KOPT-K1 (cell line): ENCODE data around the gene SORCS2.

Experiments
- H3K27ac ChIP-seq: fragments of 200-600 bp; sonication (generic); 2 replicates; pipeline ENCODE4 v1.5.1; 2016; ENCODE audit warnings: antibody characterized with exemption, mild to moderate bottlenecking, low read depth, low read length; ENCODE audit not compliant: poor library complexity, severe bottlenecking
- H3K36me3 ChIP-seq: fragments of 200-600 bp; sonication (generic); 2 replicates; pipeline ENCODE4 v1.5.1; 2017; ENCODE audit warnings: antibody characterized with exemption, mild to moderate bottlenecking, low read length, moderate library complexity; ENCODE audit not compliant: insufficient read depth
- H3K9me3 ChIP-seq: fragments of 200-600 bp; sonication (generic); 2 replicates; pipeline ENCODE4 v1.5.1; 2017; ENCODE audit warnings: antibody characterized with exemption, low read length, mild to moderate bottlenecking; ENCODE audit not compliant: insufficient read depth, poor library complexity, severe bottlenecking

The SORCS2 gene

DNA sequence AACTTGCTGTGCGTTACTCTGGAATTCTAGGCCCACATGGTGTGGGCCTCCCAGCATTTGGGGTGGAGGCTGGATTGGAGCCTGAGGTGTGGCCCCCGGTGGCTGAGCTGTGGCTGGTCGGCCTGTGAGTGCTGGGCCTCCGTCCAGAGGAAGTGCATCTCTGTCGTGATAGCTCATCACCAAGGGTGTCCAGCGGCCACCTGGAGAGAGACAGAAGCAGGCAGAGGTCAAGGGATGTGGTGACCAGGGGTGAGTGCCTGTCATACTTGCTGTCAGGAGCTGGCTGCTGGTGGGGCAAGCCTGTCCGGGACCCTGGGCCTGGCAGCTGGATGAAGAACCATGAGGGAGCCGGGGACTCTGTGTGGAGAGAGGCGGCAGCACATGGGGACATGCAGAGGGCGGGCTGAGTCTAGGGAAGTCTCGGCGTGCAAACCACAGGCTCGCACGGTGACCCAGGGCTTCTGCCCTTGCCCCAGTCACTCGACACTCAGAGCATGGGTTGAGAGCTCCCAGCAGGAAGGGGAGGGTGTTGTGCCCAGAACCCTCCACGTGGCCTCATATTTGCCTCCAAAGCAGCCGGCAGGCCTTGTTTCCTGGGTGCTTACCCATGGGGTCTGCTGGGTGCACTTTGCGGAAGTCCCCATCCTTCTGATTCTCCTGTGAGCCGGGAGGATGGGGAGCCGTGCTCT is 6.2 kb downstream of the SORCS2 start:
- H3K27ac ChIP-seq = no peak overlapping the region
- no peaks in the 10 kb centered on the region for H3K36me3 ChIP-seq

DNA sequence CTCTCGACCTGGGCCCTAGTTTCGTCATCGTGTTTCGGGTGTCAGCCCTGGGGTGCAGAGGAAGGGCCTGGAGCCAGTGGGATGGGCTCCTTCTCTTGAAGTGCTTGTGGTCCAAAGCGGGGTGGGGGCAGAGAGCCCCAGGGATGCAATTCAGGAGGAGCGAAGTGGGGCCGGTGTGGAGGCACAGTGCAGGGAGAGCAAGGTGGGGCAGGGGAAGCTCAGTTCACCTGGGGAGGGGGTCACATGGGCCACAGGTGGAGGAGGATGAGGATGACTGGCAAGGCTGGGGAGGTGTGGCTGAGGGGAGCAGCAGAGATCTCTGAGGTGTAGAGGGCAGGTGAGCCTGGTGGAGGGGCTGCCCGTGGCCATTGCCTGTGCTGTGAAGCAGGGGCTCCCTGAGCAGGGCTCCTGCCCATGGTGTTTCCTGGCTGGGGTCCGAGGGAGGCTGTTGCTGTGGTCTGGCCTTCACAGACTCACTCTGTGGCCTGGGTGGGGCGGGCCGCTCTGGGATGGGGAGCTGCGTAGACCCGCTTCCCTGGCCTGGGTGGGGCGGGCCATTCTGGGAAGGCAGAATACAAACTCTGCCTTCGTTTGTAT is 6.9 kb downstream of the SORCS2 start:
- no peaks in the 10 kb centered on the region for H3K9me3 ChIP-seq
- no peak overlapping the region for H3K27ac ChIP-seq
- H3K36me3 ChIP-seq = no peaks in the 10 kb centered on the region

More for the DNA sequence above, 6.2 kb downstream of the SORCS2 start:
- H3K9me3 ChIP-seq = no peaks in the 10 kb centered on the region

DNA sequence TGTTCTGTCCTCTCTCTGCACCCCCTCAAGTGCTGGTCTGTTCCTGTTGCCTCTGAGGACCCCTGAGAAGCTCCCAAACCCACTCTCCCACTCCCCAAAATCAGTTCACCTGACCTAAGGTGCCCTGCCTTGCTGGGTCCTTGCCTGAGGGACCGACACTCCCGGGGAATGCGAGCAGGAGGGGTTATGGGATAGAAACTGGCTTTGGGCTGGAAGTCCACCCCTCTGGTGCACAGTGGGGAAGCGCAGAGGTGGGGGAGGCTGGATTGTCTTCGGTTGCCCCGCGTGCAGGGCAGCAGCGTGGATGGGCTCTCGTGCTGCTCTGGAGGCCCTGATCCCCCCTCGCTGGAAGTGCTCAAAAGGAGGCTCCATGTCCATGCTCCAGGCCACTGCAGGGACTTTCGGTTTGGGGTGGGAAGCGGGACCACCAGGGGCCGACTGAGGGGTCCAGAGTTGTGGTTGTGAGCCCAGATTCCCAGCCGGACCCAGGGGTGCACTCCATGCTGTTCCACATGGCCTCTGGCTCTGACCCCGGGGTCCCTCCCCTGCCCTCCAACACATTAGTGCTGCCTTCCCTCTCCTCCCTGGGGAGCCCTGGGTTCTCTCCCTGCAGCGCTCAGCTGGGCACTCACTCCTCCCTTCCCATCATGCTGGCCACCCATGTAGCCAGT is 7.6 kb downstream of the SORCS2 start:
- Histone ChIP-seq H3K27ac (no peak overlapping the region), H3K9me3 (no peaks in the 10 kb centered on the region), H3K36me3 (no peaks in the 10 kb centered on the region)

DNA sequence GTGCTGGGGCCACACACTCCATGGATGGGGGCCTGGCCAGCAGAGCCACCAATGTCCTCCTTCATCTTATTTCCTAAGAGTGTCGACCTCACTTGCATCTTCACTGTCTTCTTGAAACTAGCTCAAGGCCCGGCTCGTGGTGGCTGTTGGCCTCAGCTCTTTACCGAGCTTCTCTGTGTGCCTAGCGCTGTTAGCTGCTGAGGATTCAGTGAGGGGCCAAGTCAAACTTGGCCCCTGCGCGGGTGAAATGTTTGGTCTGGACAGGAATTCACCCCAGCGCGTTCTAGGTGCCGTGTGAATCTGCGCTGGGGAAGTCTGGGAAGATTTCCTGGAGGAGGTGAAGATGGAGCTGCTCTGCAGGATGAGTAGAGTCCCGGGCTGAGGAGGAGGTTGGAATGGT is 8.5 kb downstream of the SORCS2 start:
- Histone ChIP-seq H3K36me3 (no peaks in the 10 kb centered on the region), H3K27ac (no peak overlapping the region), H3K9me3 (no peaks in the 10 kb centered on the region)

DNA sequence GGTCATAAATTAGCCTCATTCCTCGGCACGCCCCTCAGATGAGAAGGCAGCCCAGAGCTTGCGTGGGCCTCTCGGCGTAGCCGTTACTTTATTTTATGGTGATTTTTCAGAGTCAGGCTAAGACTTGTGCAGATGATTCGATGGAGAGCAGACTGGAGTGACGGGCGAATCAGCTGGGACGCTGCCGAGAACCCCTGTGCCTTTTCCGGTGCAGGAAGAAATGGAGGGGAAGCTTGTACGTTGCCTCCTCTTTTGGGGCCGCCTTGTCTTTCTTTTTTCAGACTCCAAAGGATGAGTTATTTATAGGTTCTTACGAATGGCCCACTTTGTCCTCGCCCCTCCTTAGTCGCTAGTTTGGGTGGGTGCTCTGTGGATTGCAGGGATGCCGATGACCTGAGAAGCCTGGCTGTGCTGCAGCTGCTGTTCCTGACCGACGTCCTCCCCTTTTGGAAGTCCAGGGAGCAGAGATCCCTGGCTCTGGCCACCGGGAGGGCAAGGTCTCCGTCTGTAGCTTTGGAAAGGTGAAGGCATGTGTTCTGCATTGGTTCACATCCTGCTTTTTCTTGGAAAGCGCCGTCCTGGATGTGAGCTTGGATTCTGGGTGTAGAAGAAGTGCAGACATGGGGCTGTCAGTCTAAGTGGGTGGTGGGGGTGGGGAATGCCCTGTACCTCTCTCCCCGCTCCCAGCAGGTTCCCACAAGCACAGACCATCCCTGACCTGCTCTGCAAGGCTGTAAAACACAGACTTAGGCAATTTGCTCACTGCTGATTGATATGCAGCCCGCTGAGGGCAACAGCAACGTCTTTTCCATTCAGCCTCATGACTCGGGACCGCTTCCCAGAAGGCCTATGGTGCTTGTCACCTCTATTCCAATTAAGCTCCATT is 9.3 kb downstream of the SORCS2 start:
- no peaks in the 10 kb centered on the region for H3K9me3 ChIP-seq
- H3K36me3 ChIP-seq = no peaks in the 10 kb centered on the region
- no peak overlapping the region for H3K27ac ChIP-seq

DNA sequence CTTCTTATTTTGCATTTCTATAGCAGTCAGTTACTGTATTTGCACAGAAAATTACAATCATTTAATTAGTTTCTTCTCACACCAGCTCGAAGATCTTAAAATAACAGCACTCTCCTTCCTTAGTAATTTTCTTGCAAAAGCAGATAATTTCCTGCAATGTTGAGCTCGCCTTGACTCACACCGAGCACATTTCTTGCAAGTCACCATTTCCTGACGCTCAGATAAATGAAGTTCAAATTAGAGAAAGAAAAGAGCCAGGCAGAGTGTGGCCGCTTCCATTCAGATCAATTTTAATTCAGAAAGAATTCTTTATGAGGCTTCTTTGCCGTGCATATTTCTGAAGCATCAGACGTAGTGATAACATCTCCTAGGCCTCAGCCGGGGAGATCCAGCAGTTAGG is 10.1 kb downstream of the SORCS2 start:
- H3K27ac ChIP-seq = no peak overlapping the region
- H3K36me3 ChIP-seq = no peaks in the 10 kb centered on the region
- H3K9me3 ChIP-seq = no peaks in the 10 kb centered on the region

DNA sequence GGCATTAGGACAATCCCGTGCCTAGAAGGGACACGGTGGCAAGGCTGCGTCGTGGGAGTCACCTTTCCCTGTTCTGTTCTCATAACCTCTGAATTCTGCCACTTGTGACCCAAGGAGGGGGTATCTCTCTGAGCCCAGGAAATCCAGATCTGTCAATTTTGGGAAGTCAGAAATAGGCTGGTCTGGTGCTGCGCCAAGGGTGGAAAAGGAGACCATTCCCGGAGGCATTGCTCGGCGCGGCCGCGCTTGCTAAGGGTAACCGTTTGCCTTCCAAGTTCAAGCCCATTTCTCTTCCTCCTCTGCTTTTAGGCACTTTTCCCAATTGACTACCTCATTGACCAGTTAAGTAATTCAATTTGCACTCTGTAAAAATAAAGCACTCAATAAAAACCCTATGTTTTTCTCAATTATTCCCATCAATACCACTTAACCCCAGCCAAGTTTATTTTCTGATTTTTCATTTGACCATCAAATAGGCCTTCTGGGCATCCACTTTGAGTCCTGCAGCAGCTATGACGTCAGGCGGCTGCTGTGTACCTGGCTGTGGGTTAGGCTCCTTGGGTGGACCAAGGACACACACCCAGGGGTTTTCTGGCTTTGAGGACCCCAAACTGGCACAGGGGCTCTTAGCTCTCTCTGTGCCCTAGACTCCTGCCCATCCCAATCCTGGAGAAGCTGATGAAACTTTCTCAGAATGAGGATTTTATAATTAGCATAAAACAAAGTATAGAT is 12.5 kb downstream of the SORCS2 start:
- H3K9me3 ChIP-seq = no peaks in the 10 kb centered on the region
- no peaks in the 10 kb centered on the region for H3K36me3 ChIP-seq
- H3K27ac ChIP-seq = no peak overlapping the region

DNA sequence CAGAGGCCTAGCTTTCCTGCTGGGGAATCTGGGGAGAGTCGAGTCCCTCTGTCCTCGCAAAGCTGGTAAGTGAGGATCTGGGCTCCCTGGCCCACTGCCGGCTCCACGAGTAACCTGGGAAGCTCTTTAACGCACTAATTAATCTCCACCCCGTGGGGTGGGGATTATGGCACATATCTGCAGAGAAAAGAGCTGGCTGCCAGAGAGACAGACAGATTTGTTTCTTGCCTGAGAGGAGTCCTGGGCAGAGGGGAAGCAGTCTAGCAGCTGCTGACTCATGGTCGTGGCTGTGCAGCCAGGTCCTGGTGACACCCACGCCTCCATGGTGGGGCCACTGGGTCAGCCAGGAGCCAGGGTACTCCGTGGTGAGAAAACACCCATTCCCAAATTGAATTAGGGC is 14.0 kb downstream of the SORCS2 start:
- Histone ChIP-seq H3K36me3 (no peaks in the 10 kb centered on the region), H3K9me3 (no peaks in the 10 kb centered on the region), H3K27ac (no peak overlapping the region)

DNA sequence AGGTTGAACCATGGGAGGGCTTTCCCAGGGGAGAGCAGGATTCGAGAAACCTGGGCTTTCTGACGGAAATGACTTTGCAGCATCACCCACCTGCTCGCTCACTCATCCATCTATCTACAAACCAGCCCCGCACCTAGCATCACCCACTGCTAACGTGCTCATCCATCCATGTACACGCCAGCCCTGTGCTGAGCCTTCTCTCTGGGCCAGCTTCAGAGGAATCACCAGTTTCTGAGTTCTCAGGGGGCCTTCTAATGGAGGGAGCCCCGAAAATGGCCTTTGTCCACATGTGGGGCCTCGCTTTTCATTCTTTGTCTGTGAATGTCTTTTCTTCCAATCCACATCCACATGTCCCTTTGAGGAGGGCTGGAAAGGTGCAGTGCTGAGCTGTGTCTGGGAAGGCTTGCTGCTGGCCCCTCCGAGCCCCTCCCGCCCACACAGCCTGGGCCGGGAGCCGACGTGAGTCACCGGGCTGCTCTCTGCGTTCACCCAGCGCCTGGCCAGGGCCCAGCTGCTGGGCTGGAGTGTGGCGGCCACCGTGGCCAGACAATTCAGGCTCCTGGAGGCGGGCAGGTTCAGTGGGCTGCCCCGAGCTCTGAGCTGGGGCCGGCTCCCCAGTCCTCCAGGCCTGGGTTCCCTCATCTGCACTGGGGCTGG is 14.7 kb downstream of the SORCS2 start:
- no peak overlapping the region for H3K27ac ChIP-seq
- no peaks in the 10 kb centered on the region for H3K9me3 ChIP-seq
- H3K36me3 ChIP-seq = no peaks in the 10 kb centered on the region

DNA sequence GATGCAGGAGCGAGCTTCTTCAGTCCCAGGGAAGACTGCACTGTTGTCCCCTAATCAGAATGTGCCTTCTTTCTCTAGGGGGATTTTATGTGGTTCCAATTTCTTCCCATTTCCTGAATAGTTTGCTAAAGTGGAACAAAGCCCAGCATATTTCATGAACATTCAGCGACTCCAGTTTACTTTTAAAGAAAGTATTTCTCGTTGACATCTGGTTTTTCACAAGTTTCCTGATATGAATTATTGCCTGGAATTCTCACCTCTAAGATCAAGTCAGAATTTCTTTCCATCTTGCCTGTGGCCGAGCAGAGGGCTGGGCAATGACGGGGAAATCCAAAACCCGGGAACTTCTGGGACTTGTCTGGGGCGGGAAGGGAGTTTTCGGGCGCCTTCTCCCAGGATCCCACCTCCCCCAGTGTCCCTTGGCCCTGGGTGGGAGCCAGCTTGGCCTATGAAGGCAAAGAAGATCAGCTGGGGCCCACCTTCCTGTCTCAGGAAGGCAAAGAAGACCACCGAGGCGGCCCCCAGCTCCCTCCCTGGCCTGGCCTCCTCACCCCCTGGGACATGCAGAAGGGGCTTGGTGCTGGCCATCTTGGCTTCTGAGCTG is 15.4 kb downstream of the SORCS2 start:
- no peaks in the 10 kb centered on the region for H3K9me3 ChIP-seq
- no peaks in the 10 kb centered on the region for H3K36me3 ChIP-seq
- H3K27ac ChIP-seq = no peak overlapping the region

DNA sequence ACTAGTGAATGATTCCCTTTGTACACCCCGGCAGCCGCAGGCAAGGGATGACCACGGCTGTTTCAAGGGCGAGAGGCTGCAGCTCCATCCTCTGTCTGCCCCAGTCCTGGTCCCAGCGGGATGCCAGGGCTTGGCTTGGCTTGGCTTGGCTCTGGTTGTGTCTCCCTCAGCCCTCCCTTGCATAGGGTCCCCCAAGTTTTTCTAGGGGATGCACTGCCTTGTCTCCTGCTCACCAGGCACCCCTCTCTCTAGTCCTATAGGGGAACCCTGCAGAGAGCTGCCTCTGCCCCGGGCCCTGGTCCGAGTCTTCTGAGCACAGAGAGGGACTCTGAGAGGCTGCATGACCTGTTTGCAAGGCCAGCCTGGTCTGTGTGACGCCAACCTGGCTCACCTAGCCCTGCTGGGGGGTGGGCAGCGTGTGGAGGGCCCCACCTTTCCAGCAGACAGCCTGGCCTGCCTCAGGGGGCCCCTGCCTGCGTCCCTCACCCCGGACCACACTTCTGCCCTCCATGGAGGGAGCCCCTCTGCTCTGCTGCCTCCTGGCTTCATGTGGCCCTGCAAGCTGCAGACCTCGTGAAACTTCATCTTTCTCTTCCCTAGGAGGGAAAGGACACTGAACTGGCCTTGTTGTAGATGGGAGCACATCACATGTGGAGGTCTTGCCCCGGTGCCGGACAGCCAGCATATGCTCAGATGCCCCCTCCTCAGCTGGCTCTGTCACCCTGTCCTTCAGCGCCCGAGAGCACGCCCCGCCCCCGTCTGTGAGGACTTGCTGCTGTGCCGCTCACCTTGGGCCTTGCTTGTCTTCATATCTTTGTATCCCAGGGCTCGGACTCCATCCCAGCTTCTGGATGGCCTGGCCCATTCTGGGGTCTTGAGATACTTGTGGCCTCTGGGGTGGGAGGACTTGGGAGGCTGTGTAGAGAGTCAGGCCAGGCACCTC is 16.4 kb downstream of the SORCS2 start:
- Histone ChIP-seq H3K27ac (no peak overlapping the region), H3K9me3 (no peaks in the 10 kb centered on the region)

DNA sequence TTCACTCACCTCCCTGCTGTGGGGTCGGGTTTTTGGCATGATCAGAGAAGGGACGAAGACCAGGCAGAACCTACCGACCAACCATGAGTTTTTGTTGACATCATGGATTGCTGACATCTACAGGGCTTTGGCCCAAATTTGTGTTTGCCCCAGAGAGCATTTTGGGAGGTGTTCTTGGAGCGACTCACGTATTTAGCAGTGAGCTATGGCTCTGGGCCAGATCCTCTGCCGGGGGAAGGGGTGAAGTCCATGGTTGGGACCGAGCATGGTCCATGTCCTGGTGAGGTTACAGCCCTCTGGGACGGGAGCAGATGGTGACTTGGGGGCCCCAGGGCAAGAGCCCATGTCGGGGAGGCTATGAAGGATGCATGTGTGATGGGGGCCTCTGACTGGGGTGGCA is 17.4 kb downstream of the SORCS2 start:
- no peaks in the 10 kb centered on the region for H3K9me3 ChIP-seq
- H3K36me3 ChIP-seq = no peaks in the 10 kb centered on the region

More for the DNA sequence above, 16.4 kb downstream of the SORCS2 start:
- H3K36me3 ChIP-seq = no peaks in the 10 kb centered on the region

DNA sequence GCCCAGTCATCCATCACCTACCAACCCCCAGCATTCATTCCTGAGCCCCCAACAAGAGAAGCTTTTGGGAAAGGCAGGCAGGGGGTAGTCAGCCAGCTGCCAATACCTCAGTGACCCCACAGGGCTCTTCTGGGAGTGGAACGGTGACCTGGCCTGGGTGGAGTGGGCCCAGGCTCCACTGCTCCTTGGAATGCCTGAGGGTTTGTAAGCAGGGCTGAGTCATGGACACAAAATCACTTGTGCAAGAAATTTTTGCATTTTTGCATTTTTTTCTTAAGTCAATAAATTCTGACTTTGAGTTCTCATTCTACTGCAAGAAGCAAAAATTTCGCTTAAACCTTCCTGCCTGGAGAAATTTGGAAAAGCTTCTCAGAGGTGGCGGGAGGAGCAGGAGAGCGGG is 18.5 kb downstream of the SORCS2 start:
- Histone ChIP-seq H3K36me3 (no peaks in the 10 kb centered on the region), H3K27ac (no peak overlapping the region), H3K9me3 (no peaks in the 10 kb centered on the region)

More for the DNA sequence above, 17.4 kb downstream of the SORCS2 start:
- H3K27ac ChIP-seq = no peak overlapping the region
